A673 (cell line): ENCODE measurements around the gene SPIN1. TPM values are rescaled to one million over a fixed set of nuclear protein-coding genes. Genes with fewer than 3 reads are reported as not detected.

Experiments
- BruUV-seq: library from RNA; stranded (reverse); fragments of 400-500 nt; replicated peaks from 2 replicates; lab custom pipeline; 2021; lab: Mats Ljungman, UMichigan
- CTCF ChIA-PET: fragments of 300-600 bp; sonication (Branson Sonifier 250); formaldehyde crosslinking; loops from one replicate; lab custom pipeline; 2022; ENCODE audit warnings: antibody characterized with exemption; lab: Charles Lee
- POLR2A ChIA-PET: fragments of 300-600 bp; sonication (Branson Sonifier 250); formaldehyde crosslinking; loops from one replicate; lab custom pipeline; 2022; ENCODE audit warnings: antibody characterized with exemption; ENCODE audit not compliant: low non-redundant PET; lab: Charles Lee
- DNase-seq: peaks from one replicate; pipeline ENCODE4 v3.0.0-alpha.2; 2015; ENCODE audit warnings: low spot score
- H3K27ac ChIP-seq: fragments of 200-600 bp; sonication (generic); 2 replicates; pipeline ENCODE4 v1.5.1; 2016; ENCODE audit warnings: mixed run types, low read depth, mild to moderate bottlenecking, mixed read lengths, antibody characterized with exemption, low read length; ENCODE audit not compliant: poor library complexity, severe bottlenecking
- H3K27me3 ChIP-seq: fragments of 200-600 bp; sonication (generic); replicated peaks from 2 replicates; pipeline ENCODE4 v1.6.1; 2017; ENCODE audit warnings: mixed run types, low read depth, mild to moderate bottlenecking, mixed read lengths, antibody characterized with exemption, low read length; ENCODE audit not compliant: insufficient read depth, poor library complexity
- H3K36me3 ChIP-seq: fragments of 200-600 bp; sonication (generic); 2 replicates; pipeline ENCODE4 v1.6.1; 2016; ENCODE audit warnings: mixed run types, mild to moderate bottlenecking, mixed read lengths, antibody characterized with exemption, low read length; ENCODE audit not compliant: insufficient read depth, poor library complexity, severe bottlenecking
- H3K4me1 ChIP-seq: fragments of 200-600 bp; sonication (generic); 2 replicates; pipeline ENCODE4 v1.6.1; 2017; ENCODE audit warnings: mixed run types, mild to moderate bottlenecking, mixed read lengths, antibody characterized with exemption, low read length; ENCODE audit not compliant: insufficient read depth, poor library complexity, severe bottlenecking
- H3K4me3 ChIP-seq: fragments of 200-600 bp; sonication (generic); 2 replicates; pipeline ENCODE4 v1.5.1; 2016; ENCODE audit warnings: low read depth, mixed run types, mild to moderate bottlenecking, mixed read lengths, low read length; ENCODE audit not compliant: poor library complexity, severe bottlenecking
- H3K9me3 ChIP-seq: fragments of 200-600 bp; sonication (generic); 2 replicates; pipeline ENCODE4 v1.6.1; 2016; ENCODE audit warnings: mixed run types, low read depth, mild to moderate bottlenecking, mixed read lengths, antibody characterized with exemption, low read length; ENCODE audit not compliant: poor library complexity, severe bottlenecking
- CTCF ChIP-seq: fragments of 300-800, 200-600 bp; sonication (generic); conservative IDR thresholded peaks from 2 replicates; pipeline ENCODE4 v1.5.1; 2017; ENCODE audit warnings: low read depth, mild to moderate bottlenecking, antibody characterized with exemption, low read length, moderate library complexity, mixed read lengths
- EZH2 ChIP-seq: fragments of 200-600 bp; sonication (generic); IDR thresholded peaks from 2 replicates; pipeline ENCODE4 v1.6.1; 2017; ENCODE audit warnings: borderline replicate concordance, low read depth, mild to moderate bottlenecking, mixed read lengths, antibody characterized with exemption, low read length; ENCODE audit not compliant: poor library complexity, severe bottlenecking
- intact Hi-C: fragments of 100-400 bp; cut with micrococcal nuclease; formaldehyde crosslinking; loops from one replicate; pipeline ENCODE4 v1.10.0; 2022; ENCODE audit not compliant: unreplicated experiment
- total RNA-seq: library from RNA; stranded (reverse); gene quantifications from 2 replicates; pipeline ENCODE4 v1.2.3, GENCODE V29; 2021

SPIN1 gene
- total RNA-seq, 1 experiment from 2014 or later: 157 TPM

DNA sequence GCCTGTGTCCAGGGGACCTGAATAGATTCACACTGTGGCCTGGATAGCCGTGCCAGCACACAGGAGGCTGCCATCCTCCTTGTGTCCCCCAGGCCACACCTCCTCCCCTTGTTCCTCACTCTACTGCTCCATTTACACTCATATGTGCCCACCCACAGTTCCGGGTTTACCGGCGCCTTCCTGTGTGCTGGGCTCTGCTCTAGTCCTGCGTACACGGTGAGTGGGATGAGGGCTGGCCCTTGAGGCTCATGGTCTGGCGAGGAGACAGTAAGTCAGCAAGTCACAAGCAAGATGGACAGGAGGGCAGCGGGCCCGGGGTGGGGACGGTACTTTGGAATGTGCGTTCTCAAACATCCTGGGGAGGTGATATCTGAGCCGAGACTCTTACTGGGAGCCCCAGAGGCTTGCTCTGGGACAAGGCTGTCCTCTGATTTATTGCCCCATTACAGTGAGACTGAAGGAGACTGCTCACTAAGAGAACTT lies 114.3 kb downstream of the SPIN1 start:
- TF ChIP-seq EZH2 (no peak), CTCF (no peak)
- no TSS peak for BruUV-seq
- Histone ChIP-seq H3K4me3 (no peak overlapping the region), H3K4me1 (no peaks in the 10 kb centered on the region), H3K36me3 (no peaks in the 10 kb centered on the region), H3K27me3 (no peaks in the 10 kb centered on the region), H3K27ac (no peak overlapping the region), H3K9me3 (no peaks in the 10 kb centered on the region)
- intact Hi-C loops: no loop called here
- DNase-seq: no peak
- ChIA-PET CTCF (no interaction called here), POLR2A (no interaction called here)

DNA sequence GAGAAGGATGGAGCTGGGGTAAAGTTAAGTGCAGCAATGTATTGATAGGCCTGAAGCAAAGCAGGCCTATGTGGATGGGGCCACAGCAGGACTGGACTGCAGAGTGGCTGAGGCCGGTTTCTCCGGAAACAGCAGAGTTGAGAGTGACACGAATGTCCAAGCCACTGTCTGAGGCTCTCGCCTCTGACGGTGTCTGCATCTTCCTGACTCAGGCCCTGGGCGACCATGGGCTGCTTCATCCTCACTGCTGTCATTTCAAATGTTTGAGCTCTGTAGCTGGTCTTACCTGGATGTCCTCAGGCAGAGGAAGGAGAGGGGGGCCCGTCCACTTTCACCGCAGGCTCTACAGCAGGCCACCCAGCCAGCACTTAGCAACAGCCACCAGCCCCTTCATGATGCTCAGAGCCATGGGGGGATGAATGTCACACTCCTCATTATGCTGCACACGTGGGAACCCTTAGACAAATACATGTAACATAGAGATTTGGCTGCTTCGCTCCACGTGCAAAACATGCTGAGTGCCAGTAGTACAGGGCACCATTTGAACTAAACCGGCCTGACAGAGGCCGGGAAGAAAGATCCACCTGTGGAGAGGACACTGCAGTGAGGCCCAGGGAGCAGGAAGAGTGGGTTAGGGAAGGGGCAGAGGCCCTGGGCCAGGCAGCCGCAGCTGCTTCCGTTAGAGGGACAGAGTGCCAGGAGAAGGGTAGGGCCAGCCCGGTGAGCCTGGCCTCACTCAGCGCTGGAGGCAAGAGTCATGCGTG lies 115.0 kb downstream of the SPIN1 start:
- TF ChIP-seq CTCF (no peak), EZH2 (no peak)
- CTCF ChIA-PET: no interaction called here
- no peaks in the 10 kb centered on the region for H3K9me3 ChIP-seq
- H3K4me3 ChIP-seq: no peak overlapping the region
- no TSS peak for BruUV-seq
- no peaks in the 10 kb centered on the region for H3K27me3 ChIP-seq
- H3K36me3 ChIP-seq: no peaks in the 10 kb centered on the region
- no peaks in the 10 kb centered on the region for H3K4me1 ChIP-seq
- POLR2A ChIA-PET: no interaction called here
- no peak for DNase-seq
- intact Hi-C loops: no loop called here
- no peak overlapping the region for H3K27ac ChIP-seq

DNA sequence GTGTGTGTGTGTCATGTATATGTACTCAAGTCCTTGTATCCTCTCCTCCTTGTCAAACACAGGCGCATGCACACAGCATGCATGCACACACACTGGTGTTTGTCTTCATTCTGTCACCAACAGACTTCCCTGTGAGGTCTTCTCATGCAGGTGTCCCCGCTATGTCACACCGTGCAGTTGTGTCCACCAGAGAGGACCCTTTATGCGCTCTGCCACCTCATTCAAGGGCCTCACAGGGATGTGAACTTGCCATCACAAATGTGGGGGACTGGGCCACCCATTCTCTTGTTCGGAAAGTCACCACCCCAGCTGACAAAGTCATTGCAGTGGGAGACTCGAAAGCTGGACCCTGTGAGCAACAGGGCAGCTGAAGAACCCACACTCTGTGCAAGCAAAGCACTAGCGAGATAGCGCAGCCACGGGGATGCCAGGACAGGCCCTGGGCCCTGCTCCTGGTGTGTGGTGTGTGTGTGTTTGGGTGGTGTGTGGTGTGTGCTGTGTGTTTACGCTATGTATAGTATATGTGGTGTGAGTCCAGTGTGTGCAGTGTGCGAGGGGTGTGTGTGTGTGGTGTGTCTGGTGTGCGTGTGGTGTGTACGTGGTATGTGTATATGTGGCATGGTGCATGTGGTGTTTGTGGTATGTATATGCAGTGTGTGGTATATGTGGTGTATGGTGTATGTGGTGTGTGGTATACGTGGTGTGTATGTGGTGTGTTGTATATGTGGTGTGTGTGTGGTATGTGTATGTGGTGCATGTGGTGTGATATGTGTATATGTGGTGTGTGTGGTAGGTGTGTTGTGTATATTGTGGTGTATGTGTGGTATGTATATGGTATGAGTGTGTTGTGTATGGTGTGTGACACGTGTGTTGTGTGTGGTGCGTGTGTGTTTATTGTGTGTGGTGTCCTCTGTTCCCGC lies 115.9 kb downstream of the SPIN1 start:
- POLR2A ChIA-PET: no interaction called here
- TF ChIP-seq CTCF: no peak
- no peak for TF ChIP-seq EZH2
- Histone ChIP-seq H3K4me3 (no peak overlapping the region), H3K9me3 (no peaks in the 10 kb centered on the region), H3K27ac (no peak overlapping the region), H3K36me3 (no peaks in the 10 kb centered on the region), H3K27me3 (no peaks in the 10 kb centered on the region), H3K4me1 (no peaks in the 10 kb centered on the region)
- no TSS peak for BruUV-seq
- no peak for DNase-seq
- CTCF ChIA-PET: no interaction called here
- intact Hi-C loops: no loop called here
